ENCODE results near the gene ZFHX2.

Gene ZFHX2

GRCh38 chr14:23572836-23573235 is 21.3 kb upstream of the ZFHX2 start:
- DNase-seq (ENCODE audit: low spot score): no peak

- DNase-seq (ENCODE audit: low spot score): no peak
Observed at GRCh38 chr14:23572524-23572828, 20.9 kb upstream of the ZFHX2 start.

GRCh38 chr14:23571701-23572523 is 20.3 kb upstream of the ZFHX2 start:
- no peak for DNase-seq (ENCODE audit: low spot score)

GRCh38 chr14:23570806-23571483 is 19.4 kb upstream of the ZFHX2 start:
- no peak for DNase-seq (ENCODE audit: low spot score)

GRCh38 chr14:23569443-23570151 is 18.0 kb upstream of the ZFHX2 start:
- DNase-seq (ENCODE audit: low spot score): no peak

GRCh38 chr14:23568600-23569331 is 17.2 kb upstream of the ZFHX2 start:
- no peak for DNase-seq (ENCODE audit: low spot score)

- DNase-seq (ENCODE audit: low spot score): no peak
Observed at GRCh38 chr14:23568021-23568599, 16.5 kb upstream of the ZFHX2 start.

- DNase-seq (ENCODE audit: low spot score): peak; percentile 91
Observed at GRCh38 chr14:23567186-23568020, 15.8 kb upstream of the ZFHX2 start, which contains the start of gene AP1G2. AP1G2 (minus strand) TSS chr14:23567791; CDS start chr14:23567314, 477 bp downstream.

- no peak for DNase-seq (ENCODE audit: low spot score)
Observed at GRCh38 chr14:23566778-23567185, 15.2 kb upstream of the ZFHX2 start.

- DNase-seq (ENCODE audit: low spot score): no peak
Observed at GRCh38 chr14:23566112-23566777, 14.7 kb upstream of the ZFHX2 start.

GRCh38 chr14:23565626-23566025 is 14.1 kb upstream of the ZFHX2 start:
- DNase-seq (ENCODE audit: low spot score): no peak

- no peak for DNase-seq (ENCODE audit: low spot score)
Observed at GRCh38 chr14:23564876-23565275, 13.3 kb upstream of the ZFHX2 start.

- DNase-seq (ENCODE audit: low spot score): no peak
Observed at GRCh38 chr14:23564181-23564812, 12.7 kb upstream of the ZFHX2 start.

- DNase-seq (ENCODE audit: low spot score): no peak
Observed at GRCh38 chr14:23563473-23564180, 12.1 kb upstream of the ZFHX2 start.

- peak; percentile 56 for DNase-seq (ENCODE audit: low spot score)
Observed at GRCh38 chr14:23562822-23563472, 11.4 kb upstream of the ZFHX2 start.

- no peak for DNase-seq (ENCODE audit: low spot score)
Observed at GRCh38 chr14:23561873-23562821, 10.6 kb upstream of the ZFHX2 start.

GRCh38 chr14:23561259-23561658 is 9.7 kb upstream of the ZFHX2 start:
- no peak for DNase-seq (ENCODE audit: low spot score)
